ENCODE data around the gene MREG.
"Not testable (repeated sequence)": the region's sequence is repeated elsewhere in the genome, so short reads cannot be mapped to it uniquely, and the experiment has no call there.

The MREG gene

DNA sequence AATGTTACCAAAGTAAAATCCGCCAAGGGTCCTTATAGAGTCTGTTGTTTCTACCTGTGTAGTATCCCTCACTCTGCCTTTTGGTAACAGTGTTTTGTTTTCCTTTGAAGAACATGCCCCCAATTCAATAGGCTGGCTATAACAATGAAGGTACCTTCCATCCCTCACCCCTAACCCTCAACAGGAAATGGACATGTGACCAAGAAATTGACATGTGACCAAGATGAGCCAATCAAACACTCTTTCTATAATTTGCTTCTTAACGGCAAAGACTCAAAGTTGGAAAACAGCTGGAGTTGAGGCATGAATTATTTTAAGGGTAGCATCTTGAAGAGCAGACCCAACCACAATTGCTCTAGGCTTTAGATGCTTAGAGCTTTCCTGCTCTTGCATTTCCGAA is 5.4 kb upstream of the MREG start:
- DNase-seq: no peak

DNA sequence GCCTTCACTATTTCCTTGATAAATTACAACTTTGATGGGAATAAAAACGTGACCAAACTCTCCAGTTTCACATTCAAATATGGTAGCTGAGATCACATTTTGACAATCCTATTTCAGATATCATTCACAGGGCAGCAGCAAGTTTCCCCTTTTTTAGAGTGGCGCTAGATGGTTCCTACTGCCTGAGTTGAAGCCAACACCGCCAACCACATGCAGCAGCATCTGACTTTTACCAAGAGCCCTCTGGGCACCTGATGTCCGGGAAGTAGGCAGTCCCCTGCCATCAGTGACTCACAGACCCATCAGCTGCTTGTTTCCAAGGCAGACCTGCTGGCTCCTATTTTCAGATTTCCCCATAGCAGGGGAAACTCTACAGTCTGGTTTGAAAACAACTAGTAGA is 4.0 kb upstream of the MREG start:
- DNase-seq: peak; percentile 47 to 65

DNA sequence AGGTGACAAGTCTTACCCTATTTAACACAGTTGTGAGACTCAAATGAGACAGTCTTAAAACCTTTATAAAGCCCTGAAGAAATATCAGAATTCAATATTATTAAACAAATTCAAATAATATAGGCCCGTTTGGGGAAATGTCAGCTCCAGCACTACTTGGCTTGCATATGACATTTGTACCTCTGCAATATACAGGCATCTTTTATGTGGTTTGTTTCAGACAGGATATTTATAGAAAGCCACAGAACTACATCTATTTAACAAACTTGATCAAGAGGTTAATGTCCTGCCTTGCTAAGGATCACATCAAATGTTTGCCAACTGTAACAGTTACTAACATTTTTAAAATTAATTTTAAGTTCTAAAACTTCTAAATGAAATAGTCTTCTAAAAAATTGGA is 3.2 kb upstream of the MREG start:
- no peak for DNase-seq

DNA sequence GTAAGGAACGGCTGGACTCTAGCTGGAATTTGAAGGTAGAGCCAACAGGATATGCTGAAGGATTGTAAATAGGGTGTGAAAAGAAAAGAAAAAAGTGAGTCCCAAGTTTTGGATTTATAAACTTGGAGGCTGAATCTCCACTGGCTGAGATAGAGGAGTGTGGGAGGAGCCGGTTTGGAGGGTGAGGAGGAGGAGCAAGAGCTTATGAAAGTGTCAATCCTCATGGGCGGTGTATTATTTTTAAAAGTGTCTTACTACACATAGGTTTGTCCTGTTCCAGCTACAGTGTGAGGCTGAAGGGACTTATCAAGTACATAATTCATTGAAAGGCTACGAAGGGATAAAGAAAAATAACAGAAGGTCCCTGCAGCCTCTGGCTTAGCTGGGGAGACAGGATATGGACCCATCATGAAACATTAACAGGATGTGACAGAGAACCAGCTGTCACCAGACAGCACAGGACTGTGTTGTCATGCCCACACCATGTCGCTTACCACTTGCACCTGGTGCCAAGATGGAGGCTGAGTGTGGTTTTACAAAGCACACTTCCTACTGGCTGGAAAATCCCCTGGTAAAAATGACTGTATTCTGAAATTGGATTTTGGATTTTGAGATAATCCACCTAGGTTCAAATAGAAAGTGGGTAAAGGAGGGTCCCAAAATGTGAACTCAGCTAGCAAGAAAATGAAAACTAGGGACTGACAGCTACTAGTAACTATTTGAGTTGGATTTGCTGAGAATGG is 2.5 kb upstream of the MREG start:
- DNase-seq: peak; percentile 43 to 55

DNA sequence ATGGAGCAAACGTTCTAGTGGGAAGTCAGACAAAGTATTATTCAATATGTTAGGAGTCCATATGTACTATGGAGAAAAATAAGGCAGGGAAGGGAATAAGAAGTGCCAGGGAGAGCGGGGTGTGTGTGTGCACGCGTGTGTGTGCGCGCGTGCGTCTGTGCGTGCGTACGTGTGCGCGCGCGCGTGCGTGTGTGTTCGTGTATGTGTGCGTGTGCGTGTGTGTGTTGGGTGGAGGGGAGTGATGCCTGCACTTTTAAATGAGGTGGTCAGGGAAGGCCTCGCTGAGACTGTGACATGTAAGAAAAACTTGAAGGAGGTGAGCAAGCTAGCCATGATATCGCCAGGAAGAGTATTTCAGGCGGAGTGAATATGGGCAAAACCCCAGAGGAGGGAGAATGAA is 1.6 kb upstream of the MREG start:
- no peak for DNase-seq

DNA sequence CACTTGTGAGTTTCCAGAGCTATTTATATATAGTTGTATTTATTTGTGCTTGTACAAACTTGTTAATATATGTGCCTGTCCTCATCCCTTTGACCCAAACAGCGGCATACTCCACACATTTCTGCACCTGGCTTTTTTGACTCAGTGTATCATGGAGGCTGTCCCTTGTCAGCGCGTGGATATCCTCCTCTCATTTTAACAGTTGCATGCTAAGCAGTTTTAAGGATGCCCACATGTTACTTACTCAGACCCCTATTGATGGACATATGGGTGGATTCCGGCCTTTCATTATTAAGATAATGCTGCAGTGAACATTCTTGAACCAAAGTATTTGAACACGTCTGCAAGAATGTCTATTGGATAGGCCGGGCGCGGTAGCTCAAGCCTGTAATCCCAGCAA is 655 bp upstream of the MREG start:
- DNase-seq: no peak

DNA sequence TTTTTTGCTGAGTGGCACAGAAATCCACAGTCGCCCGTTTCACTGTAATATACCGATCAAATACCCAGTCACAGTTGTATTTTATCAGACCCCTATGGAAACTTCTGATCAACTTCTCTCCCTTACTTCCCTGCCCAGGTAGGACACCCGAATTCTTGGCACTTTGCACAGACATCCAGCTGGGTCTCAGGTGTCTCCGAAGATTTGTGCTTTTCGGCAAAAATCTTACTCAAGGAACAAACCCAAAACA is 596 bp downstream of the MREG start:
- DNase-seq: no peak

DNA sequence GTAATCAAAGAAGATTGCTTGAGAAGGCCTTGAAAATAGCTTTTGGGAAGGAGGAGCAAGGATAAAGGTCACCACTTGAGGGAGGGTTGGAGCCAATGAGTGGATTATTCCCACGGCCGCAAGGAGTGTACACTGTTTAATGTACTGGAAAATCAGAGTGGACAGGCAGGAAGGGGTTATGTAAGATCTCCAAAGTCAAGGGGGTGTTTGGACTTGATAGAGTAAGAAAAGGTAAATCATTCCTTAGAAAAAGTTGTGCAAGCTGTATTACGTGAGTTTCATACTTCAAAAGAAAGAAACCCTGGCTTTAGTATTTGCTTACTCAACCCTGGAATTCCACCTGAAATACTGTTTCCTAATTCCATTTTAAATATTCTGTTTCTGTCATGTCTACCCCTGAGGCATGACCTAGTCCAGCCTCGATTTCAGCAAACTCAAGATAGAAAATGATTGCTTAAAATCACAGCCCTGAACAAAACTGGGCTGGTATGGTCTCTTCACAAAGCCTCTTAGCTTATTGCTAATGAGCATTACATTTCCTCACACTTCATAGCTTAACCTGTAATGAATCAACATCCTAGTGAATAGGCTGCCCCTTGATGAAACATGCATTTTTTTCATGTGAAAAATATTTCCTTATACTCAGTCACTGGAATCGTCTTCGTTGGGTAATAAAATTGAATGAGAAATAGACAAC is 1.1 kb downstream of the MREG start:
- DNase-seq: no peak

DNA sequence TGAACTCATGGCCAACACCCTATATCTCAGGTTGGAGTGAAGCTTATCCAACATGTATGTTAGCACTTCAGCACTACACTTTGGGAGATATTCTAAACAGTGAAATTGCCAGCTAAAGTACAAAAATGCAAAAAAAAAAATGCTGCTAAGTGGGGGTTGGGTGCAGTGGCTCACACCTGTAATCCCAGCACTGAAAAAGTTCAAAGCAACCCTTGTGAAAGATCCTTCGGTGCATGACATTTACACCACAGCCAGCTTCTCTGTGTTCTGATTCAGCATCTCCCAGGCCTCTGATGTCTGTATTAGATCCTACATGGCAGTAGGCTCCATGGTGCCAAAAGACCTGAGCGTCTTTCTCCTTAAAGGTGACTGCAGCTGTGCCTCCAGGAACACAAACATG is 4.1 kb downstream of the MREG start:
- not testable (repeated sequence) for DNase-seq

DNA sequence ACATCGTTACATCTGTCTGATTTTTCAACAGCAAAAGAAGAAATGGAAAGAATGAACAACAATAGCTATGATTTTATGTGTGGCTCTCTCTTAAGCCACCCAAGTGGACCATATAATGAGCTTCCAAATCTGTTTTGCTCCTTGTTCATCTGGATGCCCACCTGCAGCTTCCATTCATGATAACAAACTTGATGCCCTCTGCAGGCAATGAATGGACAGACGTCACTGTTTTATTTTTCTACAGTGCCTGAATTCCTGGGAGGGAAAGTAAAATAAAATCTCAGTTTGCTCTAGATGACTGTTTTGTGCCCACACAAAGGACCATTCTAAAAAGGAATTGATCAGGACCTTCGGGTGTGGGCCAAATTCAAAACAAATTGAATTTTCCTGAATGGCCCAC is 5.0 kb downstream of the MREG start:
- DNase-seq: no peak

DNA sequence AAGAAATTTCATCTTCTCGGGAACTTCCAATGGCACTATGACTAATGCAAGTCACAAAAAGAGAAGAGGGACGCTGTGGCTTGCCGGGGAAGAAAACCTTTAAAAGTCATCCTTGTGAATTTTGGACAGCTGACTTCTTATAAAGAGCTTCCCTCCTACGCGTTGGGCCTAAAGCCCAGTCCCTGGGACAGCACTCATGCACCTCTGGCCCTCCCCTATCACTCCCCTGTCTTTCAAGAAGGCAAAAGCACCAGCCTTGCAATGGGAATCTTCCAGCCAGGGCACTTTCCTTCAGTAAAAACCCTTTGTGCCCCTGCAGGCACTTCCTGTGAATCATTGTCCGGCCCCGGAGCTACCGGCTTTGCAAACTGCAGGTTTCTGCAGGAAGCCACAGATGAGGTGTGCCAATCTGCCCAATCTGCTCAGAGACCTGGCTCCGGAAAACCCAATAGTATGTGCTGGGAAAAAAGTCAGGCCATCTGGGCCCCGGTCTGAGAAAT is 7.1 kb downstream of the MREG start:
- DNase-seq: peak; percentile 59 to 71

DNA sequence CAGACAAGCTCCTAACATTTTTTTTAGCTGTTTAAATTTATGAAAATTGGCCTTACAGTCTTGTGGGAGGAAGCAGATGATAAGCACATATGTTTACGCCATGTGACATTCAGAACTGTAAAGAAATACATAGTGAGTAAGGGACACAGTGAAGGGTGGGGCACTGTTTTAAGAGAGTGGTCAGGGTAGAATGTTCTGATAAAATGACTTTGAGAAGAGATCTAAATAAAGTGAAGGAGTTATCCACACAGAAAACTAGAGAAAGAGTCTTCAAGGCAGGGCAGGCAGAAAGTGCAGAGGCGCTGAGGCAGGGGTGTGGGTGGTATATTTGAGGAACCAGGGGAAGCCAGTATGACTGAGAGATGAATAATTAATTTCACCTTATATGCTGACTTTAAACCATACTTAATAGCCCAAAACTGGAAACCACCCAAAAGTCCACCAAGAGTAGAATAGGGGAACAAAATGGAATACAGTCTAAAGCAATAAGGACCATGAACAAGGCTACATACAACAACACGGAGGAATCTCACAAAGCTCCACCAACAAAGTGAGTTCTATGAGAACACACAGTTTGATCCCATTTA is 8.6 kb downstream of the MREG start:
- DNase-seq: peak; percentile 28 to 38

DNA sequence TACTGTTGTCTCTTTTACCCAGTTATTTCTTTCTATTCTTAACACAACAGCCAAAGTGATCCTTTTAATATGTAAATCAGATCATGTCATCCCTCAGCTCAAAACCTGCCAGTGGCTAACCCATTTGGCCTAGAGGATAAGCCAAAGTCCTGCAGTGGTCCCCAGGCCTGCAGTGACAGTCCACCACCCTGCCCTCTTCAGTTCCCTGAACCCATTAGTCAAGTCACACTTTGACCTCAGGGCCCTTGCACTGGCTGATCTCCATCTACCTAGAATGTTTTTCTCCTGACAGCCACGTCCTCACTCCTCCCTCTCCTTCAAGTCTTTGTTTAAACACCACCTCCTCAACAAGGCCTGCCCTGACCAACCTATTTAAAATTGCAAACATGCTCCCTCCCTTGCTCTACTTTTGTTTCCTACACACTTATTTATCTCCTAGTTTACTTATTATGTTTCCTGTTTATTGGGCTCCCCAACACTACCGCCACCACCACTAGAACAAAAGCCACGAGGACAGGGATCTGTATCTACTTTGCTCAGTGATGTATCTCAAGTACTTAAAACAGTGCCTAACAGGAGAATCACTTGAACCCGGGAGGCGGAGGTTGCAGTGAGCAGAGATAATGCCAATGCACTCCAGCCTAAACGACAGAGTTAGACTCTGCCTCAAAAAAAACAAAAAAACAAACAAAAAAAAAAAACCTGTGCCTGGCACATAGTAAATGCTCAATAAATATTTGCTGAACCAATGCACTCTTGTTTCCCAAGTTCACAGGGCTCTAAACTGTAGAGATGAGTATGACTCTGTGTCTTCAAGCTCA is 9.3 kb downstream of the MREG start:
- no peak for DNase-seq

DNA sequence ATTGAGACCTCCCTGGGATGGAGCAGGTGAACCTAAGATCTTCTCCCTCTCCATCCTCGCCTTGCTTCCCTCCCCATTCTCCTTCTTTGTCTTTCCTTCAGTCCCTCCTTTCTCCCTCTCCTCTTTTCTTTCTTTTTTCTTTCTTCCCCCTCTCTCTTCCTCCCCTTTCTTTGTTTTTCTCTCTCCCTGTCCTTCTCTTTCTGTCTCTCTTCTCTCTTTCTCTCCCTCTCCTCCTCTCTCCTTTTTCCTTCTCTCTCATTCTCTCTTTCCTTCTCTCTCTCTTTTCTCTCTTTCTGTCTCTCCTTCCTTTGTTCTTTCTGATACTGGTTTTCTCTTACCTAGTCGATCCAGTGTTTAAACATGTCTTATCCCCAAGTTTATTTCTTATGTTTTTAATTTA is 10.7 kb downstream of the MREG start:
- no peak for DNase-seq

DNA sequence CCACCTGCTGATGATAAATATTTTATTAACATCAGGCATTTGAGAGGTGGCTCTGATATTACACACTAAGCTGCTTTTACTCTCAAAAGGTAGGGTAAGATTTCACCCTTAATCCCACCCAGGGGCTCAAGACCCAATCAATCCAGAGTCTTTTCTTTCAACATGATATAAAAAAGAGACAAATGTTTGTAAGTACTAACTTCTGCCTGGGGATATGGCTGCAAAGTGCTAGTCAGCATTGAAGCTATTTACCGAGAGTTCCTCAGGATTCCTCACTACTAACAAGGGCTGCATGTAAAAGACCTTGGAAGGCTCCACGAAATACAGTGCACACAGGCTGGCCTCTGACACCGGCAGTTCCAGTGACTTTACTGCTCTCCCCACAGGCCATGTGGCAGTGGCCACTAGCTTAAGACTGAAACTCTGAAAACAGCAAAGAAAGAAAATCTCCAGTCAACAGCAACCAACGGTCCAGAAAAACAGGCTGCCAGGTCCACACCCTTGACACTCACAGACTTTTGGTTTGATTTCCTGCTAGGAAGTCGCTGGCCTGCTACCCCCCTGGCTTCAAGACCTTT is 11.2 kb downstream of the MREG start:
- DNase-seq: no peak

DNA sequence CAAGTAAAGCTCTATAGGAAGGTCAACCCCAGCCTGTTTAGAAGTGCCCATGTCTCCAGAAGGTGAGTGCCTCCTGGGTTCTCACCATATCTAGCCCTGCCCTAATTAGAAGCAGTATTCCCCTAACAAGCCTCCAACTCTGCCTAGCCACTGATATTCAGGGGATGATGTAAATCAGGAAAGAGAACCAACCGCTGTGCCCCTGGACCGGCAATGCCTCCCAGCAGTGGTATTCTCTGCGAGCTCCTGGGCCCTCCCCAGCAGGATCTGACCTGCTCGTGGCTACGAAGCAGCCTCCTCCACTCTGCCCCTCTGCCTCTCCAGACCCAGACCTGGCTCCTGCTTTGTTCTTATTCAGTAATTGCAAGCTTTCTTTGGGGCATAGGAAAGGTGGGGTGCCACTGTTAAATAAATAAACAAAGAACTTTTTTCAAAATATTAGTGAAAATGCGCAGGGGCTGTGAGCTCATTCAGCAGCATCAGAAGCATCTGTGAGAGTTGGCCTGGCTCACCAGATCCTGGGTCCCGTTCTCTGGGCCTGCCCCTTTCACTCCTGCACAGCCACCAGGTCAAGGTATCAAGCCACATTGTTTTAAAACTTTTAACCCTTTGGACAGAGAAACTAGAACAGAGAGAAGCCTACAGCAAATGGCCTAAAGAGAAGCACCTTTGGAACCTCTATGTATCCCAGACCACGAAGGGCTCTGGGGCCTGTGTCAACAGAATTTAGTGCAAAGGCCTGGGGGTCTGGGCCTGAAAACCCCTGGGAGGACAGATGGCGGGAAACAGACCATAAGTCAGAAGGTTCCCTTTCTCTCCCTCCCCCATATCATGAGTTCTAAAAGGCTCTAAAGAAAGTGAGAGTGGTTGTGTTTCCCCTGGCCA is 11.9 kb downstream of the MREG start:
- no peak for DNase-seq

DNA sequence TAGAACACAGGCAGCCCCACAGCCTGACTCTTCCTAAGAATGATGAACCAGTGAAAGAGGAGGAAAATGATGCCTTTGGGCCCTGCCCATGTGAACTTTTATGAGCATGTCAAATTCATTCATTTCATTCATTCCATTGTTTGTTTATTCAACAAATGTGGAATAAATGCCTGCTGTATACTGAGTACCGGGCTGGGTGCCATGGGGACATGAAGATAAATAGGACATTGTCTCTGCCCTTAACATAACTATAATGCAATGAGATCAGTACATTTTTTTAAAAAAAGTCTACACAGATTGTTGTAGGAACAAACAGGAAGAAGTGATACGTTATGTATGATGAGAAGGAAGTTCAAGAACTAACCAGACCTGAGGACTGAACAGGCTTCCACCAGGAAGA is 14.7 kb downstream of the MREG start:
- no peak for DNase-seq

DNA sequence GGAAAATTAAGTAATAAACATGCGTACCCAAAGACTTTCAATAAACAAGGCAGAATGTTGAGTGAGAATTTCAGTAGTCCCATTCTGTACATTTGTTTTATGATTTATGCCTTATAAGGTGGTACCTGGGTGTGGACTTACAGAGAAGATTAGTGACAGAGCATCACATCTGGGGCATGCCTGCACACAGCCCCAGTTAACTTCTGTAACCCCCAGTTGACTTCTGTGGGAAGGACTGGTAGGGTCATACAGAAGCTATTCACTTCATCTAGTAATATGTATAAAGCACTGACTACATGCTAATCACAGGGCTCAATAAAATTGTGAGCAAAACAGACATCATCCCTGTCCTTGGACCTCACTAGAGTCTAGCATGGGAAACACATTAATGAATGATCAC is 16.1 kb downstream of the MREG start:
- DNase-seq: no peak

DNA sequence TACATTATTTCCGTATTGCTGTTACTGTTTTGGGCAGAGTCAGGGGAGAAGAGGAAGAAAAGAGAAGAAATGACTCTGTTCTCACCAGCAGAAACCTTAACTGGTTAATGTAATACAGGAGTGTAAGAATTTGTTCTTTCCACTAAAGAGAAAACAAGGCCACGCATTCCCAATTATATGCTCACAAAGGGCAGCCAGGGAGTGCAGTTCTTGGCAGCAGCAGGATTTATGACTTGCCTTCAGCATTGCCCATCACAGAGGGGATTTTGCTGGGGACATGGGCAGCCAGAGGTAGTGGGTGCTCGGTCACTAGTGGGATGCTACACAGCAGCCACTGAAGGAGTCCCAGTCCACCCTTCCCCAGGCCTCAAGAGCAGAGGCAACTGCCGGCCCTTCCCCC is 18.4 kb downstream of the MREG start:
- DNase-seq: no peak

DNA sequence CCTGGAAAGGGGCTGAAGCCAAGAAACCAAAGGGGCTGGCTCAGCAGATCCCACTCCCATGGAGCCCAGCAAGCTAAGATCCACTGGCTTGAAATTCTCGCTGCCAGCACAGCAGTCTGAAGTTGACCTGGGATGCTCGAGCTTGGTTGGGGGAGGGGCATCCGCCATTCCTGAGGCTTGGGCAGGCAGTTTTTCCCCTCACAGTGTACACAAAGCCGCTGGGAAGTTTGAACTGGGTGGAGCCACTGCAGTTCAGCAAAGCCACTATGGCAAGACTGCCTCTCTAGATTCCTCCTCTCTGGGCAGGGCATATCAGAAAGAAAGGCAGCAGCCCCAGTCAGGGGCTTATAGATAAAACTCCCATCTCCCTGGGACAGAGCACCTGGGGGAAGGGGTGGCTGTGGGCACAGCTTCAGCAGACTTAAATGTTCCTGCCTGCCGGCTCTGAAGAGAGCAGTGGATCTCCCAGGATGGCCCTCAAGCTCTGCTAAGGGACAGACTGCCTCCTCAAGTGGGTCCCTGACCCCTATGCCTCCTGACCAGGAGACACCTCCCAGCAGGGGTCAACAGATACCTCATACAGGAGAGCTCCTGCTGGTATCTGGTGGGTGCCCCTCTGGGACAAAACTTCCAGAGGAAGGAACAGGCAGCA is 24.7 kb downstream of the MREG start:
- not testable (repeated sequence) for DNase-seq

DNA sequence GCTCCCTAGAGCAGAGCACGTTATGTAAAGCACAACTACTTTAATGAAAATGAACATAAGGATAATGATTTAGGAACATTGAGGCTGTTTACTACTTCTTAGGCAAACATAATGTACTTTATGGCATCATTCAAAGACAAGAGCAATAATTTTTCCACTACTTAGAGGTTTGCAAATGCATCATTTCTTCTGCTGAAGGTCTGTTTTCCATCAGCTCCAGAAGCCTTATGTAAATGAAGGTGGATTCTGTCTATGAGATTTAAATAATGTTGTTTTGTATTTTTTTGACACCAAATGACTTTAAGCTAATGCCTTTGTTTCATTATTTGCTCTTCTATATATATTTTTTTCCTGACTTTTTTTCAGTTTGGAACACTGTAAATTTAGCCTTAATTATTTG is 28.1 kb downstream of the MREG start:
- DNase-seq: no peak

DNA sequence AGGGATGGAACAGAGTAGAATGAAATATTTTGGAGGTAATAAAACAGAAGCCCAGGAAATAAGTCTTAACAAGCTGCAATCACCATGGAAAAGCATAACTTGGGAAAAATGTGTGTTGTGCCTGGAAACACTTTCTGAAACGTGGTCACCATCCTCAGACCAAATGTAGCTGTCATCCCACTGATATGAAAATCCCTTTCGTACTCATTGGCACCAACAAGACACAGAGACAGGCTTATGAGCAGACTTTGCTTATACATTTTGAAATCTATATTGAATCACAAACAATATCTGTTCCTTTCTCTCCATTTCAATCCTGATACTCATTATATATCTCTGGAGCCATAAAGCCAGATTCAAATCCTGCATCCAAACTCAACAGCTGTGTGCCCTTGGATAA is 28.7 kb downstream of the MREG start:
- no peak for DNase-seq
